OCI-LY3 (cell line): ENCODE results near the gene PLSCR4.

Experiments
- EZH2phosphoT487 ChIP-seq: fragments of 200-600 bp; shearing (Covaris generic); IDR thresholded peaks from 2 replicates; pipeline ENCODE4 v1.6.1; 2018; ENCODE audit warnings: antibody characterized with exemption, mixed run types, low read depth
- TF ChIP-seq, protein P1 (sequence below): fragments of 200-600, 300-600 bp; sonication (generic); IDR thresholded peaks from 2 replicates; pipeline ENCODE4 v1.5.1; 2014; ENCODE audit warnings: antibody characterized with exemption, low read length, low read depth

DNA sequence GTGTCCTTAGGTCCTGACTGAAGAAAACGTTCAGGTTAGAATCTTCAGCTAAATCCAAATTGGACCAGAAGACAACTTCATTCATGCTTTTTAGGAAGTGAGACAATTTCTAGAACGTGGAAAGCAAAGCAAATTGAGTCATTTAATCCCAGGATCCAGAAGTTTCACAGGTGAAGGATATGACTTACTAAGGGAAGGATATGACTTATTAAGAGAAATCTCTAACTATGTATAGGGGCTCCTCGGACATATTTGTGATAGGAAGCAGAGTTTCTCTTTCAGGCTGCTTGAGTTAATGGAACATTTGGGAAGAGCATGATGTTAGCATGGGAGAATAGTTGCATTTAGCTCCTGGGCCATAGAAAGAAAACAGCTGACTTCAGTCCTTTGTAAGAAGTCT is 73.8 kb downstream of the PLSCR4 start:
- TF ChIP-seq, protein P1, sequence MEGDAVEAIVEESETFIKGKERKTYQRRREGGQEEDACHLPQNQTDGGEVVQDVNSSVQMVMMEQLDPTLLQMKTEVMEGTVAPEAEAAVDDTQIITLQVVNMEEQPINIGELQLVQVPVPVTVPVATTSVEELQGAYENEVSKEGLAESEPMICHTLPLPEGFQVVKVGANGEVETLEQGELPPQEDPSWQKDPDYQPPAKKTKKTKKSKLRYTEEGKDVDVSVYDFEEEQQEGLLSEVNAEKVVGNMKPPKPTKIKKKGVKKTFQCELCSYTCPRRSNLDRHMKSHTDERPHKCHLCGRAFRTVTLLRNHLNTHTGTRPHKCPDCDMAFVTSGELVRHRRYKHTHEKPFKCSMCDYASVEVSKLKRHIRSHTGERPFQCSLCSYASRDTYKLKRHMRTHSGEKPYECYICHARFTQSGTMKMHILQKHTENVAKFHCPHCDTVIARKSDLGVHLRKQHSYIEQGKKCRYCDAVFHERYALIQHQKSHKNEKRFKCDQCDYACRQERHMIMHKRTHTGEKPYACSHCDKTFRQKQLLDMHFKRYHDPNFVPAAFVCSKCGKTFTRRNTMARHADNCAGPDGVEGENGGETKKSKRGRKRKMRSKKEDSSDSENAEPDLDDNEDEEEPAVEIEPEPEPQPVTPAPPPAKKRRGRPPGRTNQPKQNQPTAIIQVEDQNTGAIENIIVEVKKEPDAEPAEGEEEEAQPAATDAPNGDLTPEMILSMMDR, result no peak
- no peak for TF ChIP-seq EZH2phosphoT487
